GM15510 (cell line): ENCODE measurements around the gene GMEB2.

Source experiments
- POLR2A ChIP-seq: IDR thresholded peaks from 3 replicates; pipeline ENCODE4 v1.6.1; 2011; ENCODE audit warnings: borderline replicate concordance; ENCODE audit not compliant: insufficient read length; ENCODE audit errors: extremely low read depth

Gene GMEB2

DNA sequence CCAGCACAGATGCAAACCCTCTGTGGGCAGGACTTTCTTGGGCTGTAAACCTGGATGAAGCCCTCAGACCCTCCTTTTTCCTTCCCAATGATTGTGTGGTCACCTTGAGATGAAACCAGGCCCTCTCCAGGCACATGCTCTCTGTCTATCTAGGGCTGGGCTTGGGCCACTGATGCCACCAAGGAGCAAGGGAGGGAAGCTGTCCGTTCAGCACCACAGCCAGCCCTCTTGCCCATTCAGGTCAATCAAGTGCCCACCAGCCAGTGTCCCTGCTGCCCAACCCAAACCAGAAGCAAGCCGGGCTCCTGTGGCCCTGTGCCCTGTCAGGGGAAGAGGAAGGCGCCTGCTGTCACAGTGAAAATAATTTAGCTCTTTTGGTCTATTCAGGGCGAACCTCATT, 18.3 kb upstream of the GMEB2 start:
- no peak for TF ChIP-seq POLR2A

DNA sequence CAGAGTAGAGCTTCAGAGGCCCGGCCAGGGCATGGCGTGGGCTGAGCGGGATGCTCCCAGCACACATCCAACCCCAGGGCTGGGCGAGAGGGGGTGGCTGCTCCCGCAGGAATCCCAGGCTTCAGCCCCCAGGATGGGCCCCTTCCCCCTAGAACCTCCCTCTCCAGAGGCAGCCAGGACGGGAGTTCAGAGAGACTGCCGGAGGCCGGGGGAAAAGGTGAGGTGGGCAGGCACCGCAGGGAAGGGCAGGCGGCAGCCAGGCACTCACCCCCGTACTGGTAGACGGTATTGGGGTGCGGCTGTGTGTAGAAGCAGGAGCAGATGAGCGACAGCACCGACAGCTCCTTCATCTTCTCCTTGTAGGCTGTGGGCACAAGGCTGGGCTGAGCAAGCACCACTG, 17.0 kb upstream of the GMEB2 start:
- TF ChIP-seq POLR2A = no peak

DNA sequence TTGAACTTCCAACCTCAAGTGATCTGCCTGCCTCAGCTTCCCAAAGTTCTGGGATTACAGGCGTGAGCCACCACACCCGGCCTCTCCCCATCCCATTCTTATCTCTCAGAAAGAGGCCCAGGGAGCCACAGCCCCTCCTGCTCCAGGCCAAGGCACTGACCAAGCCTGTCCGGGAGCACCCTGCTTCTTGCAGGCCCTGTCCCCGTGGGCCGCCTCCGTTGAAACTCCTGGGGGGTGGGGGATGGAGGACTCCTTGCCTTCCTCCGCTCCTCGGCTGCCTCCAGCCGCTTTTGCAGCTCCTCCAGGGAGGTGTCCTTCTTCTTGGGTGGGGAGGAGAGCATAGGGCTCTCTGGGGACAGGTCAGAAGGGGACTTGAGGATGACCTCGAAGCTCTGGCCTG, 16.6 kb upstream of the GMEB2 start:
- no peak for TF ChIP-seq POLR2A

DNA sequence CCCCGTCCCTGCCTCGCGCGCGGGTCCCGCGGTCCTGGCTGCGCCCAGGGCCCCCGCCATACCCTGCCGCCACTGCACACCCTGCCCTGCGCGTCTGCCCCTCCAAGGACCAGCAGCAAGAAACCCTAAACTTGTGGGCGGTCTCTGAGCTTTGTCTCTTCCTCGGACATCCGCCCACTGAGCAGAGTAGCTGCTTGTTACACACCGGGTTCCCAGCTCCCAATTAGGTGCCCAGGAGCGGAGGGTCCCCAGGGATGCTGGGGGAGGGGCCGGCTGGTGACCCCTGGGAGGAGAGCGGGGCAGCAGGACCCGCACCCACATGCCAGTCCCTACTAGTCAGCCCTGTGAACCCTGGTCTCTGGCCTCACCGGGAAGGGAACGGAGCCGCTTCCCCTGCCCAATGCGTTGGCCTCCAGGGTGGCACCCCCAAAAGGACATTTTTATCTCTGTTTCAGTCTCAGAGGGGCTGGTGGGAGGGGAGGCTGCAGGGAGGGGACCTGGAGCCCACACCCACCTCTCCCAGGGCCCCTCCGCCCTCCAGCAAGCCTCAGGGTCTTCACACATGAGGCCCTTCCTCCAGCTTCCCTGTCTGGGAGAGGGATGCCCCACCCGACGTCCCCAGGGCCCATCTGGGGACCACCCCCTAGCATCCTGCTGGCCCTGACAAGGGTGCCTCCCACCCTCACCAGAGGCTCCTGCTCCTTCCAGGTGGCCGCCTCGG, 15.8 kb upstream of the GMEB2 start:
- TF ChIP-seq POLR2A = no peak

DNA sequence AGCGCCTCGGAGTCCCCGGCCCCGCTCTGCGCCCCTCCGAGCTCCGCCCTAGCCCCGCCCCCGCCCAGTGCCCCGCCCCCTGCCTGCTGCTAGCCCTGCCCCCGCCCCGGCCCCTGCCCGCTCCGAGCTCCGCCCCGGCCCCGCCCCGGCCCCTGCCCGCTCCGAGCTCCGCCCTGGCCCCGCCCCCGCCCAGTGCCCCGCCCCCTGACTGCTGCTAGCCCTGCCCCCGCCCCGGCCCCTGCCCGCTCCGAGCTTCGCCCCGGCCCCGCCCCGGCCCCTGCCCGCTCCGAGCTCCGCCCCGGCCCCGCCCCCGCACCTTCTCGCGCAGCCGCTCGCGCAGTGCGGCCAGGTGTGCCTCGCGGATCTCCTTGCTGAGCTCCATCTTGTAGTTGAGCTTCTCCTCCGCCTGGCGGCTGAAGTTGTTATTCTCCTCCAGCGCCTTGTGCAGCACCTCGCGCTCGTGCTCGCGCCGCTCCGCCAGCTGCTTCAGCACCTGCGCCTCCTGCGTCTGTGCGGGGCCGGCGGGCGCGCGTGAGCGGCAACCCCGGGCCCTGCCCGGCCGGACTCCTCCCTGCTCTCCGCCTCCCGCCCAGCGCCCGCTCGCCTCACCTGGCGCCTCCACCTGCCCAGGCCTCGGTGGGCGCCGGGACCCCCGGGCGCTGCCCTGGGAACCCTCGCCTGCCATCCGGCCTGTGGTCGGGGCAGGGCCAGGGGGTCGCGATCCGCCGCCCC, 15.1 kb upstream of the GMEB2 start:
- TF ChIP-seq POLR2A = peak; percentile 12

DNA sequence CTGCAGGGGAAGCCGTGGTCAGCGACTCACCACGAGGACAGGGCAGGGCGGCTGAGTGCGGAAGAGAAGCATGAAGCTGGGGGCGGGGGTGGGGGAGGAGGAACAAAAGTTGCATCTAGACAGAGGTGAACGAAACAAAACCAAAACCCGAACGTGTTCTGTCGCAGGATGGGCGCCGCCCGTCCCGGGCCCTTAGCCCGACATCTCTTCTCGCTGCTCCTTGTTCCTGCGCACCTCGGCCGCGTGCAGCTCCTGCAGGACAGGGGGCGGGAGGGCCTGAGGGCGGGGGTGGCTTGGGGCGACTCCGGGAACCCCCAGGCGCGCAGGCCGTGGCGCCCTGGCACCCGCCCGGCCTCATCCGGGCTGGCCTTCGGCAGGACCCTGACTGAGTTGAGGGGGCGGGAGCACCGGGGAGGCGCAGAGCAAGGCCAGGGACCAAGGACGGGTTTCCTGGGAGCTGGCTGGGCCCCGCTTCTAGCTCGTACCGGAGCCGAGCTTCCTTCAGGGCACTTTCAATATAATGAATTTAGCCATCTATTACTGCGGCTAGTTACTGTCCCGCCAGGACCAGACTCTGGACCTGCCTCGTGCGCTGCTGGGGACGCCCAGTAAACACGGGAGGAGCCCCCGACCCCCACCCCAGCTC, 14.4 kb upstream of the GMEB2 start:
- TF ChIP-seq POLR2A = no peak

DNA sequence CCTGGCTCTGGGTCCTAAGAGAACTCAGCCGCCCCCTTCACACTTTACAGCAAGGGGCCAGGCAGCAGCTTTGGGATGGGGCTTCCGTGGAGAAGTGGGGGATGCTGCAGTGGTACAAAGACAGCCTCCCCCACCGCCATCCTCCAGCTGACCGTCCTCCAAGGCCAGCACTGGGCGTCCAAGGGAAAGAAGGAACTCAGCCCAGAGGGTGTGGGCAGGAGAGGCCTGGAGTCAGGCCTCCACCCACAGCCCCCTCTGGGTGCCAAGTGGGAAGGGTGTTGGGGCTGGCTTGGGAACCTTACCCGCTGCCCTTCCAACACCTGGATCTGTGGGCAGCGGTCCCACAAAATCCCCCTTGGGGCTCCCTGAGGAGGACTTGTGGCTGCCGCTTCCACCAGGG, 13.2 kb upstream of the GMEB2 start:
- no peak for TF ChIP-seq POLR2A

DNA sequence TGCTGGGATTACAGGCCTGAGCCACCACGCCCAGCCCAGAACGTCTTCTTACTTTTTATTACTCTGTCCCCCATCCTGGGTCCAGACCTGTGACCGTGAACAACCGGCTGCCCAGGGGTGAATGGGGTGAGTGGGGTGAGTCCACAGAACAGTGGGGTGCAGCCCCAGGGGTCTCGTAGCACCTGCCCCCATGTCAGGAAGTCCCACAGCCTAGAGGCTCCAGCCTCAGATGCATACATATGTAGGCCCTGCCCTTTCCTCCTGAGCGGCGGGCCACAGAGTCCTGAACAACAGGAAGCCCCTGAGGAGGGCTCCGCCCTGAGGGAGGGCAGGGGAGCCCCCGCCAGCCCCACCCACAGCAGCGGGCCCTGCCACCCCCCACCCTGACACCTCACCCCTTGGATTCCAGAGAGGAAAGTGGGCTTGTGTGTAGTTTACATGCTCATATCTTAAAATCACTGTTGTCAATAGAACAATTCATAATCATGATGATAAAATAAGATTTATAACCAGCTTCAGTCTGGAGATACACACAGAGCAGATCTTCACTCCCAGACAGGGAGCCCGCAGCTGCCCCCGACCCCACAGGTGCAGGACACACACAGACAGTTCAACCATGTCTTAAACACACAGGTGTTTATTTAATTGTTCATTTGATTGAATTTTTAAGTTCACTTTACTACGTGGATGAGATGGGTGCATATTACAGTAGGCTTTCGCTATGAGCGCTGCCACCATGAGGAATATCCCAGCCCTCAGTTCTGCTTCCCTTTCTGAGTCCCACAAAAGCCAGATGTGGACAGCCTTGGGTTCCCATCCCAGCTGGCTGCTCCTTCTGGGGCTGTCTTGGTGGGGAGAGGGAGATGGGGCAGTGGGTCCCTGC, 12.4 kb upstream of the GMEB2 start:
- TF ChIP-seq POLR2A = peak; percentile 60

DNA sequence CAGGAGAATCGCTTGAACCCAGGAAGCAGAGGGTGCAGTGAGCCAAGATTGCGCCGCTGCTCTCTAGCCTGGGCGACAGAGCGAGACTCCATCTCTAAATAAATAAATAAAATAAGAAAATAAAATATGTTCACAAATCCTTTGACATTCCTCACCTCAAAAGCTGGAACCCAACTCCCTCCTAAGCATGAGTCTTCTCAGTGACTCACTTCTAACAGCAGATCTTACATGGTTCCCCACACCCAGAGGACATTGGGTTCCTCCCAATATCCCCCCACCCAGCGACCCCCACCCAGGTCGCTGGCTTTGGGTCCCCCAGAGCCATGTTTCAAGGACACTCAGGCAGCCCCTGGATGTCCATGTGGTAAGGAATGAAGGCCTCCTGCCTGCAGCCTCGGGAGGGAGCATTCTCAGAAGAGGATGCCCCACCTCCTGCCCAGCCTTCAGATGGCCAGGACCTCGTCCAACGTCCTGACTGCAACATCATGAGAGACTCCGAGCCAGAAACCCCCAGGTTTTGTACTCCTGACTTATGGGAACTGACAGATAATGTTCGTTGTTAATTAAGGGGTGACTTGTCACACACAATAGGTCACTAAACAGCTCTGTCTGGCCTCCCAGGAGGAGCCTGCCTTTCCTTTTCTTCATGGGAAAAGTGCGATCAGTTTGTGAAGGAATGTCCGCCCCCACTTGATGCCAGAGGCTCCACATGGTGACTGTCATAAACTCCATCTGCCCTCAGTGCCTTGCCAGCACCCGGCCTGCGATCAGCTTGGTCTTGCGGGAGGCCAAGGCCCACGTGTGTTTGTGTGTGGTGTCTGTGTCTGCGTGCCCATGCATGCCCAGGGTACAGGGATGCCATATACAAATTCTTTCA, 10.1 kb upstream of the GMEB2 start:
- no peak for TF ChIP-seq POLR2A

DNA sequence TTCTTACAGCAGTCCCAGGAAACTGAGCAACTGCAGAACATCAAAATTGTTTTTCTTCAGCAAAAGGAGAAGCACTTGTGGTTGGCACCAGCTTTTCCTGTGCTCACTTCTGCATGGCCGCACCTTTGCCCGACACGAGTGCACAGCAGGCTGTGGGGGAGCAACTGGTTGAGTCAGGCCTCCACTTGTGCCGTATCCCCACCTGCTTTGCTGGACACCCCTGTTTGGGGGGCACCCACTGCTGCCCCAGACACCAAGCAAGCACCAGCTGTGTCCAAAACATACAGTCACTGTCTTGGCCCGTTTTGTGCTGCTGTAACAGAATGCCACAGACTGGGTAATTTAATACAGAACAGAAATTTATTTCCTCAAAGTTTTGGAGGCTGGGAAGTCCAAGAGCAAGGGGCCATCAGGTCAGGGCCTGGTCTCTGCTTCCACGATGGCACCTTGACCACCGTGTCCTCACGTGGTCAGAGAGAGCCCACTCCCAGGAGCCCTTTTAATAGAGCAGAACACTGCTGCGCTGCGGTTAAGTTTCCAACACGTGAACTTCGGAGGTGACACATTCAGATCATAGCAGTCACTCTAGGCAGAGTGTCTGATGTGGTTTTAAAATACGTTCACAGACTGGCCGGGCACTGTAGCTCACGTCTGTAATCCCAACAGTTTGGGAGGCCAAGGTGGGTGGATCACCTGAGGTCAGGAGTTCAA, 8.7 kb upstream of the GMEB2 start:
- TF ChIP-seq POLR2A = no peak

DNA sequence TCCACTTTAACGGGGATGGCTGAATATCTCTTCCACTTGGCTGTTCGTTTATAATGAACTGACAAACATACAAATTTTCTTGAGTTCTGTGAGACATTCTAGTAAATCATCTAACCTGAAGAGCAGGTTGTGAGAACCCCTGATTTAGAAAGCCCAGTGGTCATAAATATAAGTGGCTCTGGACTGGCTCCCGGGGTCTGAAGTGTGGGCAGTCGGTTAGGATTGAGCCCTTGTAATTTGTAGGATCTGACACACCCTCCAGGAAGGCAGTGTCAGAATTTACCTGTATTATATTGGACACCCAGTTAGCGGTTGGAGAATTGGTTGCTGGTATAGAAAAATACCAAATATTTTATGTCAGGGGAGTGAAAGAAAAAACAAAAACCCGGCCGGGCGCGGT, 6.8 kb upstream of the GMEB2 start:
- no peak for TF ChIP-seq POLR2A

DNA sequence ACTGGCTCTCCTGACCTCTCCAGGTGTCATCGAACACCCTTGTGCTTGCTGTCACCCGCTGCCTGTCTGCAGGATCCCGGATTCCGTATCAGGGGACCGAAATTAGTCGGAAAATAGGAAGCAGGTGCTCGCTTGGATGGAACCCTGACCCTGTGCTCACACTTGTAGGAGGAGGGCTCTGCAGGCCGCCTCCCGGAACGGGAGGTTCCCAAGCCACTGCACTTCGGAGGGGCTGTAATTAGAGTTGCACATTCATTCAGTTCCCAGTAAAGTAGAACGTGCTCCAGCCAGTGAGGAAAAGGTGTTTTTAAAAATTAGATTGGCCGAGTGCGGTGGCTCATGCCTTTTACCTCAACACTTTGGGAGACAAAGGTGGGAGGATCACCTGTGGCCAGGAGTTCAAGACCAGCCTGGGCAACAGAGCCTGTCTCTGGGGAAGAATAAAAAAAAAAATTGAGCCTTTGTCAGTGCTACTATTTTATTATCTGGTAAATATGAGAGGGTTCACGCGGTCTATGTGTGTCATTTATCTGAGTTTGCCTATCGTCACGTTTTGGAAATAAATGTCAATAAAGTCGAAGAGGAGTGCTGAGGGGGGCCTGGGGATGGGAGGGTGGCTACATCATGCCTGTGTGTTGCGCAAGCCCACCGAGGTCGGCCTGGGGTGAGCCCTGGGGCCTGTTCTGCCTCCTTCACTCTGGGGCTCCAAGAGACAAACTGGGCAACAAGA, 1.5 kb upstream of the GMEB2 start:
- TF ChIP-seq POLR2A = peak; percentile 30

DNA sequence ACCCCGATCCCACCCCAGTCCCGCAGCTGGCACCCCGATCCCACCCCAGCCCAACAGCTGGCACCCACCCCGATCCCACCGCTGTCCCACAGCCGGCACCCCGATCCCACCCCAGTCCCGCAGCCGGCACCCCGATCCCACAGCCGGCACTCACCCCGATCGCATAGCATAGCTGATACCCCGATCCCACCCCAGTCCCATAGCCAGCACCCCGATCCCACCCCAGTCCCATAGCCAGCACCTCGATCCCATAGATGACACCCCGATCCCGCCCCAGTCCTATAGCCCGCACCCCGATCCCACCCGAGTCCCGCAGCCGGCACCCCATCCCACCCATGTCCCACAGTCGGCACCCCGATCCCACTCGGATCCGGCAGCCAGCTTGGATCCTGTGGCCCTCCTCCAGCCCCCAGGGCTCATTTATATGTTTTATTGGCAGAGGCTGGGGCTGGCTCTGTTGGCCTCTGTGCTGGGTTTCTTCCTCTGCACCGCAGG, 897 bp upstream of the GMEB2 start:
- TF ChIP-seq POLR2A = no peak

DNA sequence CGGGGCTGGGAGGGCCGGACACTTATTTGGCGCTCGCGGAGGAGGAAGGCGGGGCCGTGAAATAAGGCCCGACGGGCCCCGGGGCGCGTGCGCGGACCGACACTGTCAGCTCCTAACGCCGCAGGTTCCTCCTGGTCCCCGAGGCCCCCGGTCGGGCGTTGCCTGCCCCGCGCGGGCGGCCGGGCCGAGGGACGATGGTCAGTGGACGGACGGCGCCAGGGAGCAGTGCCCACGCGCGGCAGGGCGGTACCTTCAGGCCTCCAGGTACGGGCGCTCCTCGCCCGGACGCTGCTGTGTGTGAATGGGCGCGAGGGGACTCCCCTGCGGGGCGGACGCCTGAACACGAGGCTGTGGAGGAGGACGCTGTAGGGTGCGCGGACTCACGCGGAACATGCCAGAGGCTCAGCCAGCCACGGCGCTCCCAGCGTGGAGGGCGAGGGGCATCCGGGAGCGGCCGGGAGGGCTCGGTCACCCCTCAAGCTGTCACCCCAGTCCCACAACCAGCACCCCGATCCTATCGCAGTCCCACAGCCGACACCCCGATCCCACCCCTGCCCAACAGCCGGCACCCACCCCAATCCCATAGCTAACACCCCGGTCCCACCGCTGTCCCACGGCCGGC, 339 bp upstream of the GMEB2 start:
- TF ChIP-seq POLR2A = peak; percentile 93
